Heart right ventricle (tissue), 16 donors: ENCODE data around the gene PRDX3. TPM values are rescaled to one million over a fixed set of nuclear protein-coding genes. Genes with fewer than 3 reads are reported as not detected.
A peak's percentile ranks its signal among the peaks of the same experiment; 100 is the strongest.

Experiments used
- ATAC-seq, 8 donors: fragments of 200-7000 bp; cut with Tn5 transposase; one replicate each; pipeline ENCODE4 v1.9.1; 2020; ENCODE audit warnings: mild to moderate bottlenecking in 8 of 8, moderate library complexity in 8 of 8, moderate number of reproducible peaks in 1 of 8
- DNase-seq, 2 donors: peaks; one replicate each; pipeline ENCODE4 v3.0.0-alpha.2; 2020
- H3K27ac ChIP-seq, 10 donors: fragments of 200-600 bp; sonication (generic) in 2 of 10; one replicate each; pipeline versions ENCODE4 v1.5.0 to v1.8.0; 2020 to 2022; ENCODE audit warnings: mild to moderate bottlenecking in 3 of 10
- H3K27me3 ChIP-seq, 7 donors: fragments of 200-600 bp; one replicate each; pipeline ENCODE4 v1.8.0; 2021 to 2022; ENCODE audit warnings: mild to moderate bottlenecking in 2 of 7
- H3K36me3 ChIP-seq, 9 donors: fragments of 200-600 bp; sonication (generic) in 1 of 9; one replicate each; pipeline versions ENCODE4 v1.5.0 to v1.8.0; 2020 to 2022; ENCODE audit warnings: mild to moderate bottlenecking in 2 of 9
- H3K4me1 ChIP-seq, 9 donors: fragments of 200-600 bp; sonication (generic) in 1 of 9; one replicate each; pipeline versions ENCODE4 v1.5.0 to v1.8.0; 2020 to 2022; ENCODE audit warnings: mild to moderate bottlenecking in 4 of 9
- H3K4me3 ChIP-seq, 10 donors: fragments of 200-600 bp; sonication (generic) in 2 of 10; one replicate each; pipeline versions ENCODE4 v1.5.0 to v1.8.0; 2020 to 2022; ENCODE audit warnings: mild to moderate bottlenecking in 7 of 10, moderate library complexity in 2 of 10
- H3K9me3 ChIP-seq, 11 donors: fragments of 200-600 bp in 10 of 11; sonication (generic) in 2 of 11; one replicate each; pipeline versions ENCODE4 v1.5.0 to v1.8.0; 2013 to 2022; ENCODE audit warnings: mild to moderate bottlenecking in 2 of 11, control low read depth in 1 of 11, moderate library complexity in 1 of 11
- WGBS, 2 donors: extraction: QIAGEN DNeasy Blood & Tissue Kit; methylation state at CpG; one replicate each; pipeline ENCODE4 v1.1.7; 2013; ENCODE audit warnings: inconsistent platforms in 1 of 2; 5-methylcytosine and 5-hydroxymethylcytosine counted together
- intact Hi-C, 10 donors: fragments of 100-400 bp; cut with DNase I; formaldehyde crosslinking; loops; one replicate each; pipeline versions ENCODE4 v1.11.1 to v1.14.2; 2022
- long read RNA-seq, 3 donors: library from polyadenylated mRNA; unstranded; transcript quantifications; one replicate each; pipeline ENCODE4 v2.0.0, GENCODE V29; 2020 to 2021
- polyA plus RNA-seq, 2 donors: library from polyadenylated mRNA; stranded (reverse); fragments of 200-250 nt; gene quantifications; one replicate each; pipeline ENCODE4 v1.2.3, GENCODE V29; 2013
- total RNA-seq, 10 donors: library from RNA; stranded (reverse); fragmentation: NEBNext Ultra II Directional in 3 of 10; extraction: Animal tissue kit (Norgen Biotek cat#: 25700) in 3 of 10; gene quantifications; one replicate each; pipeline versions ENCODE4 v1.2.1 to v1.2.4, GENCODE V29; 2021 to 2023
- TF ChIP-seq, protein P1 (sequence below), 9 donors: fragments of 200-600 bp; sonication (generic) in 2 of 9; IDR thresholded peaks; one replicate each; pipeline versions ENCODE4 v1.5.0 to v1.8.0; 2021 to 2022; ENCODE audit warnings: antibody characterized with exemption in 9 of 9, mild to moderate bottlenecking in 5 of 9, moderate library complexity in 1 of 9
- donor health status: Arrhythmogenic right ventricular cardiomyopathy.
- donor health status: ischemic (EF 13 %, LVEDD 7.1; RV severe dilation, severe dysfunction).
- donor health status: healthy with polysubstance abuse.
- donor health status: DM: no; HTN: yes; CAD: no.
- donor health status: DM: no; HTN: no; CAD: no.
- donor health status: ischemic (EF 25% LVEDD 6.9; RV normal size, moderate dysfunction).
- donor health status: ischemic (EF 25% LVEDD 5.7; RV mildly dilated, moderate dysfunction).
- donor health status: healthy.
- donor health status: DM: yes; HTN: yes; CAD: no.
- donor health status: Ischemic cardiomyopathy.
- donor health status: ischemic (EF 35%, LVEDD 5.7; RV mildly dilated, moderate dysfunction).
- donor health status: nonischemic (EF 11% LVEDD 7.7; RV severe dilation, severe dysfunction).
- donor health status: DM: yes; HTN: yes; CAD: no.
- donor health status: PGD.
- donor health status: ischemic (EF 29% LVEDD 5.4; RV normal size, mild dysfunction).
- donor health status: nonischemic (EF 23%, LVEDD 6.1; RV moderate dilation, normal function).

The PRDX3 gene
- total RNA-seq = 100 to 1,000 TPM; 217 to 323 (median 286) TPM
- polyA plus RNA-seq = 100 to 1,000 TPM in 1 of 2 donors, 10 to 100 TPM in 1; 75.4 to 185 TPM
- long read RNA-seq, donor 1, transcript PRDX3-201 (7 exons, 1,591 nt) = major isoform, 622 of 633 reads
- long read RNA-seq, donor 1, partial matches to known transcripts = 2 of 633 reads
- long read RNA-seq, donor 1, other reads (novel, unspliced or antisense) = 8 of 633 reads
- long read RNA-seq, donor 2, transcript PRDX3-201 (7 exons, 1,591 nt) = major isoform, 736 of 764 reads
- long read RNA-seq, donor 2, partial matches to known transcripts = 8 of 764 reads
- long read RNA-seq, donor 2, other reads (novel, unspliced or antisense) = 19 of 764 reads
- long read RNA-seq, donor 3, transcript PRDX3-201 (7 exons, 1,591 nt) = major isoform, 1,386 of 1,456 reads
- long read RNA-seq, donor 3, partial matches to known transcripts = 41 of 1,456 reads
- long read RNA-seq, donor 3, other reads (novel, unspliced or antisense) = 26 of 1,456 reads

DNA sequence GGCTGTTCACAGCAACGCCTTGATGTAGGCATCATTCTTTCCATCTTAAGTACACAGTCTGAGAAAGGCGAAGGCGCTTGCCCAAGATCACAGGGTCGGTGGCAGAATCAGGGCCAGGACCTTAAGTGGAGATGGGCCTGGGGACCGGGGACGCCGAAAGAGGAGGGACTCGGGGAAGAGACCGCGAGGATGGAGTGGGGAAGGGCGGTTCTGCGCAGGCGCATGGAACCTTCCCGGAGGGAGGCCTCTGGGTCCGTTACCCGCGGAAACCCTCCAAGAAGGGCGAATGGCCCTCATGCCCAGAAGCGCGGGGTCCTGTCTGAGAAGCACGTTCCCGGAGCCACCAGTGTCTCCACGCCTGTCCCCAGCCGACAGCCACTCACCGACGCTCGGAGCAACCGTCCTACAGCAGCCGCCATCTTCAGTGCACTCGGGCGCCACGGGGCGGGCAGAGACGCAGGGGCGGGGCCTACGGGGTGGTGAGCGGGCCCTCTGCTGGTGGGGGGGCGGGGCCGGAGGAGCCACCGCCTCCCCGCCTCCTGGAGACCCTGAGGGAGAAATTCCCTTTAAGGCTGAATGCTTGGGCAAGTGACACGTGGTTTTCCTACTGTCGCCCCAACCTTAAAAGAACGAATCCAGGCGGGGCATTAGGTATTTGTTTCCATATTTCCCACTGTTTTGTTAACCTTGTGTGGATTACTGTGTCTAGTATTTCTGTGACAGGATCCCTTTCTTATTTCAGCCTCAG, at the start of gene PRDX3:
Gene PRDX3 (minus strand): TSS at position 441 of the 748 bp plus-strand sequence. CDS start 22 bp downstream, at position 419.
- Histone ChIP-seq H3K4me3 (peak within 1 kb of the TSS; percentile 59 to 90 (median 76)), H3K4me1 (peaks cover 0 to 29% (median 20%) of the 10 kb centered on the region in 9 donors), H3K9me3 (no peaks in the 10 kb centered on the region), H3K27me3 (no peaks in the 10 kb centered on the region), H3K36me3 (peaks cover 0 to 37% (median 9%) of the 10 kb centered on the region in 9 donors), H3K27ac (peak within 1 kb of the TSS; percentile 80 to 96 (median 90))
- WGBS, 2 donors = 0 to 1% methylated on average over 45 of the region's 45 CpGs
- ATAC-seq (peak; percentile 99 to 100 (median 99)), DNase-seq (peak; percentile 93 to 95)
- TF ChIP-seq, protein P1, sequence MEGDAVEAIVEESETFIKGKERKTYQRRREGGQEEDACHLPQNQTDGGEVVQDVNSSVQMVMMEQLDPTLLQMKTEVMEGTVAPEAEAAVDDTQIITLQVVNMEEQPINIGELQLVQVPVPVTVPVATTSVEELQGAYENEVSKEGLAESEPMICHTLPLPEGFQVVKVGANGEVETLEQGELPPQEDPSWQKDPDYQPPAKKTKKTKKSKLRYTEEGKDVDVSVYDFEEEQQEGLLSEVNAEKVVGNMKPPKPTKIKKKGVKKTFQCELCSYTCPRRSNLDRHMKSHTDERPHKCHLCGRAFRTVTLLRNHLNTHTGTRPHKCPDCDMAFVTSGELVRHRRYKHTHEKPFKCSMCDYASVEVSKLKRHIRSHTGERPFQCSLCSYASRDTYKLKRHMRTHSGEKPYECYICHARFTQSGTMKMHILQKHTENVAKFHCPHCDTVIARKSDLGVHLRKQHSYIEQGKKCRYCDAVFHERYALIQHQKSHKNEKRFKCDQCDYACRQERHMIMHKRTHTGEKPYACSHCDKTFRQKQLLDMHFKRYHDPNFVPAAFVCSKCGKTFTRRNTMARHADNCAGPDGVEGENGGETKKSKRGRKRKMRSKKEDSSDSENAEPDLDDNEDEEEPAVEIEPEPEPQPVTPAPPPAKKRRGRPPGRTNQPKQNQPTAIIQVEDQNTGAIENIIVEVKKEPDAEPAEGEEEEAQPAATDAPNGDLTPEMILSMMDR (IDR thresholded peaks at IDR 0.05) = peak in 7 of 9 donors; percentile 21 to 54 (median 29)
- intact Hi-C loops = loop anchor here in 2 of 10 donors (5.0 to 10.0 kb wide), 2 partner anchors 96 to 416 kb away; partner anchors contain the start of genes EIF3A (in 1 of the 2) and TIAL1 (in 1 of the 2)

DNA sequence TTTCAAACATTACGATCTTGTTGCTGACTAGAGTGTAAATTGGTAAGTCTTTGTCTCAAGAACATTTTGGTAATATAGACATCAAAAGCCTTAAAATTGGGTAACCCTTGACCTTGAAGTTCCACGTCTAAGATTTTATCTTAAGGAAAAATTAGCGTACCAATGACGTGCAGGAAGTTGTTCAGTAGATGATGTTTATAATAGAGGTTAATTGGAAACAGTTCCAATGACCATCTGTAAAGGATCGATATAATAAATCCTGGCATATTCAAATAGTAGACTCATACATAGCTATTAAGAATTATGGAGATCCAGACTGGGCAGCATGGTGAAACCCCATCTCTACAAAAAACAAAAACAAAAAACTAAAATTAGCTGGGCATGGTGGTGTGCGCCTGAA, 49.2 kb upstream of the PRDX3 start:
- intact Hi-C loops = no loop called here

DNA sequence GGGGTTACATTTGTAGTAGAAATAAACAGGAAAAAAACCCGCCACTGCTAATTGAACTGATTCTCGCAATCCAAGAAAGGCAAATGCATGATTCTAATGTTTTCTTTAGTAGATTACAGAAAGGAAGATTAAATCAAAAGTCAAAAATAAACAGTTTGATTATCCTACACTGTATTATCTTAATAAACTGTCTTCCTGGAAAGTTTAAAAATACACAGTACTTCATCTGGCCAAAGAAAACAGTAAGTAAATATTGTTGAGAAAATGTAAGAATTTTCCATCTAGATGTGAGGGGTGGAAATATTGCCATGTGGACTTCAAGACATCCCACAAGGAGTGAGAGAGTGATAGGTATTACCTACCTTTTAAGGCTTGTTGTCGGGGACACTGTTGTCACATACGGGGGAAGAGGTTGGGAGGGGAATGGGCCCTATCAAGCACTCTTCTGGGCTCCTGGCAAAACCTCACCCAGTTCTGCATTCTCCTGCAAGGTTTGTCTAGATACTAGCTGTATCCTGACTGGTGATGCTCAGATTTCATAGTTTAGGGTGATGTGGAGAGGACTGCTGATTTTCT, 46.6 kb upstream of the PRDX3 start:
- peak overlapping the region in 4 of 10 donors; percentile 13 to 58 (median 29) for H3K27ac ChIP-seq
- no peak overlapping the region for H3K4me3 ChIP-seq
- intact Hi-C loops = no loop called here
- DNase-seq = no peak
- WGBS, 2 donors = 57 to 70% methylated on average over 4 of the region's 4 CpGs
- peak in 3 of 8 donors; percentile 18 to 19 (median 19) for ATAC-seq
- H3K4me1 ChIP-seq = peaks cover 16 to 74% (median 50%) of the 10 kb centered on the region in 9 donors
- no peaks in the 10 kb centered on the region for H3K9me3 ChIP-seq
- H3K36me3 ChIP-seq = no peaks in the 10 kb centered on the region
- no peaks in the 10 kb centered on the region for H3K27me3 ChIP-seq
- TF ChIP-seq, protein P1 (IDR thresholded peaks at IDR 0.05) = no peak

More for the DNA sequence above, 49.2 kb upstream of the PRDX3 start:
- Histone ChIP-seq H3K27me3 (no peaks in the 10 kb centered on the region), H3K27ac (peak overlapping the region in 1 of 10 donors; percentile 10), H3K36me3 (no peaks in the 10 kb centered on the region), H3K4me3 (no peak overlapping the region), H3K4me1 (peaks cover 4 to 61% (median 42%) of the 10 kb centered on the region in 9 donors), H3K9me3 (no peaks in the 10 kb centered on the region)
- ATAC-seq (no peak), DNase-seq (no peak)
- WGBS, 2 donors = 89 to 90% methylated on average over 6 of the region's 6 CpGs
- TF ChIP-seq, protein P1 (IDR thresholded peaks at IDR 0.05) = no peak
